HUDEP-2 (cell line): ENCODE data around the gene PET100.

ENCODE experiments used
- DNase-seq, 76 experiments: peaks; one replicate each; lab custom pipeline; 2025; ENCODE audit not compliant: unreplicated experiment in 76 of 76; lab: John Stamatoyannopoulos, UW

The PET100 gene

DNA sequence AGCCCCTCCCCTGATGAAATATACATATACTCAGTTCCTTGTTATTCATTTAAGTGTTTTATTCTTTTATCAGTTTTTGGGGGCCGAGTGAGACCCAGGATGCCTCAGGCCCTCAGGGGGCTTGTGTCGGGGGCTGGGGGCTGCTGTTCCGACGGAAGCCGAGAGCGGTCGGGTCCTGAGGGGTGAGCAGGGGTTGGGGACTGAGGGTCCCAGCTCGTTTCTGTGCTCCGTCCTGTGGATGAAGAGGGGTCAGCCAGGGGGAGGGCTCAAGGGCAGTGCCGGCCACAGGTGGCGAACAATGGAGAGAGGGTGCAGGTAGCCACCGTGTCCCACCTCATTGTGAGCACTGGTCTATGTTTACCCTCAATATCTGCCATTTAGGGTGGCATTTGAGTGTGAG lies 2.0 kb downstream of the PET100 start:
- no peak for DNase-seq

DNA sequence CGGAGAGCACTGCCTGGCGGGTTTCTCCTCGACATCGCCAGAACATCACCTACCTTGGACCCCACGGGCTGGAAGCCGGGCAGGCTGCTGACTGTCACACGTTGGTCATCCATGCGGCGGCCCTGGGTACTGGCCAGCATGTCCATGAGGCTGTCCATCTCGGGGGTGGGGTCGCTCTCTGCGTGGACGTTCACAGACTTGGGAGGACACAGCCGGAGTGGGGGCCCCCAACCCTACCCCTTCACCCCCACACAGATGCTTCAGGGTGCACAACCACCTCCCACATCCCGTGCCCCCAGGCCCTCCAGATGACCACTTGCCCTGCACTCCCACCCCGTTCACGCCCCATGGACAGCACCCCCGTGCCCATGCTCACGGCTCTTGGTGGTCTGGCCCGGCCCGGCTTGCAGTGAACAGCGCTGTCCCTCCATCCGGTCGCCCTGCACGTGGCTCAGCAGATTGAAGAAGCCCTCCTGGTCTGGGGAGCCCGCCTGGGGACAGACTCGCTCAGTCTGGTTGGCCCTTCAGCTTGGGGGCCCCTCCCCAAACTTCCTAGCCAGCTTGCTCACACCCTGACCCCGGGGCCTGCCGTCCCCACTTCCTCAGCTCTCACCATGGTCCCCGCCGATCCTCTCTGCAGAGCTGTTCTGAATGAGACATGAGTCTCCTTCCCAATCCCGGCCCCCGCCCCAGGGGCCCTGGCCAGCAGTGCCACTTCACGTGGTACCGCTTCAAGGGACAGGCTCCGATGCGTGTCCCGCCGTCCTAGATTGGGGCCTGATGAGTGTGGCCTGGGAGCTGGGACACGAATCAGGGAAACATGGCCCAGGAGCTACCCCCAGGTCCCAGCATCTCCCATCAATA lies 3.0 kb downstream of the PET100 start:
- DNase-seq, result no peak

DNA sequence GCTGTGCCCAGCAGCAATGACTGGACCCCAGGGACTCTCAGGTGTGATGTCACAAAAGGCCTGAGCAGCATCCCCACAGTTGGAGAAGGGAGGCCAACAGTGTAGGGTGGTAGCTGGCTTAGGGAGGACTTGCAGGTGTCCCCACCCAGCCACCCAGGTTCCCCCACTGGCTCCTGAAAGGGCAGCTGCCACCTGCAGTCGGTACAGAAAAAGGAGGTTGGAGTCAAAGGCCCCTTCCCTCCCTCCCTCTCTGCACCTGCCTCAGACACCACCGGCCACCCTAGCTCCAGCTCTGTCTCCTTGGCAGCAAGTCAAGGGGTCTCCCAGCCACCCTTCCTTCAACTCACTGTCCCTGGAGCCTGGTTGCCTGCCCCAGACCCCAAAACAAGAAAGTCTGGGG lies 4.1 kb downstream of the PET100 start, which contains the start of gene PCP2:
PCP2 (minus strand) TSS at position 22 of the 400 bp plus-strand sequence. CDS start 262 bp downstream, outside the sequence.
- no peak for DNase-seq

DNA sequence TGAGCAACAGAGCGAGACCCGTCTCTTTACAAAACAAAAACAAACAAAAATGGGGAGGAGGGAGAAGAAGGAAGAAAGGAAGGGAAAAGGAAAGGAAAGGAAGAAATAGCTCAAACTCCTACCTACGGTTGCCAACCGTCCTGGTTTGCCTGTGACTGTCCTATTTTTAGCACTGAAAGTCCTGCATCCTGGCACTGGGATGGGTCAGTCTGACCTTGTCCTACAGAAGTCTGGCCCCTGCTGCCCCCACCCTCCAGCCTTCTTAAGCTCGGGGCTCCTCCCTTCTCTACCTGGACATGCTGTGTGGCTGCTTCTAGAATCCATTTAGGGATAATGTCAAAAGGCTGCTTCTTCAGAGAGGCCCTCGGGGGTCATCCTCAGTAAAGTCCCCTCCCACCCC lies 6.1 kb downstream of the PET100 start:
- no peak for DNase-seq

DNA sequence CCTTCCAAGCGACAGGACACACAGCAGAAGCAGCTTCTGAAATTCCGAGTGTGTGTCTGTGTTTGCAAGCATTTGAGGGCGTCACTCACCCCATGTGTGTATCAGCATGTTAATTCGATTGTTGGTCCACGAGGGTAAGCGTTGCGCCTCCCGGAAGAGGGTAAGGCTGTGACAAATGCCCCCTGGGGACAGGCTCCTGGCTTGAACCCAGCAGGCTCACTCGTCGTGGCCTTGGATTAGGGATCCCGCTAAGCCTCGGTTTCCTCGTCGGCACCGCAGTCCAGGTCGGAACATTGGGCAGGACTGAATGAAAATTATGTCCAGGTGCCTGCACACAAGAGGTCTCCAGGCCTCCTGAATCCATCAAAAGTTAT lies 6.7 kb downstream of the PET100 start:
- DNase-seq, result no peak

DNA sequence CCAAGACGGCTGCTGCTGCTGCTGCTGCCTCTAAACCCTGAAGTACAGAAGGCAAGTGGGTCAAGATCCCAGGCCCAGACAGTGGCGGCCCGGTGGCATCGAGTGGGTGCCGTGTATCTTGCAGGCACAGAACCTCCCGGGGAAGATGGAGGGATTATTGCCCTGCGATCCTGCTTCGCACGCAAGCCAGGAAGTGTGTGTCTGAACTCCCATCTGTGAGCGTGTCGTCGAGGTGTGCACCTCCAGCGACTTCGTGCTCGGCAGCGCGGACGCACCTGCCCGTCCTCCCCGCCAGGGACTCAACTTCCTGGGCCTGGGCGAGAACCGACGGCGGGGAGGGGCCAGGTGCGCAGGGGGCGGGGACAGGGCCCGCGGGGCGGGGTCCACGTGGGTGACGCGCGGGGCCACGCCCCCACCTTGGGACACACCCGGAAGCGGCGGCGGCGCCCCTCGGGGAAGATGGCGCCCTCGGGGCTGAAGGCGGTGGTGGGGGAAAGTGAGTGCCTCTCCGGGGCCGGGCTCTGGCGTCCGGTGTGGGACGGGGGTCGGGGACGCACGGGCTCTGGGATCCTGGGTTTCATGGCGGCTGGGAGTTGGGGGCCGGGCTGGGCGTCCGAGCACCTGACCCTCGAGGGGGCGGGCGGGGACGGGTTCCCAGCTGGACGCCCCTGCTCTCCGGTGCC lies 7.2 kb downstream of the PET100 start, which contains the start of gene STXBP2:
STXBP2 (plus strand) TSS at position 420 of the 683 bp plus-strand sequence; CDS start at position 460, 40 bp downstream.
- peak in 71 of 76 experiments; percentile 21 to 89 (median 75) for DNase-seq

DNA sequence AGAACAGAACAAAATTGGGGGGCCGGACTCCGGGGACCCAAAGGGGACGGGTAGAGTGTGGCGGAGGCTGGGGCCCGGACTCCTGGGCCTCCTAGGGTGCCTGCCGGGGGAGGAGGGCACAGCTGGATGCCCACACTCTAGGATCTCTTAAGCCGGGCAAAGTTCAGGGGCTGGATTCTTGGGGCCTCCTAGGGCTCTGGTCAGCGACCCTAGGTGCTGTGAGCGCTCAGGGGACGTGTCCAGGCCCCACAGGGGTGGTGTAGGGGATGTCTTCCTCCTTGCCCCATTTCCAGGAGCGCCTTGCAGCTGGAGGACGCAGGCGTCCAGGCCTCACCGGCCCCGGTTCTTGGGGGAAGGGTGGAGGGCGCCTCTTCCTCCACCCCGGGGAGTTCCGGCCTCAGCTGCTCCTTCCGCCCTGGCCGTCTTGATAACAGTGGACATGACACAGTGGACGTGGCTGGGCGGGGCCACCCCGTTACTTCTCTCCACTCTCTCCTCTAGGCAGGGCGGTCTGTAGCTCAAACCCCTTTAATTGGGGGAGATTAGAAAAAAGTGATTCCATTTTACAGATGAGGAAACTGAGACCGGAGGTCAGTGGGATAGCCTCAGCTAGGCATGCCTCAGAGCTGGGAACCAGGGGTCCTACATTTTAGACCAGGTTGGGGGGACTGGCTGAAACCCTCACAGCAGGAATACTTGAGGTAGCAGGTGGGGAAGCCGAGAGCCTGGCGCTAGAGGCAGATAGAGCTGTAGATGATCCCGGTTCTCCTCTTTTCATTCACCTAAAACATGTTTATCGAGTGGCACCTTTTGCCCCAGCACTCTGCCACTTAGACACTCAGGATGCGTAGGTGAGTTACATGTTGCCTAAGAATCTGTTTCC lies 8.0 kb downstream of the PET100 start:
- peak in 37 of 76 experiments; percentile 9 to 88 (median 36) for DNase-seq

DNA sequence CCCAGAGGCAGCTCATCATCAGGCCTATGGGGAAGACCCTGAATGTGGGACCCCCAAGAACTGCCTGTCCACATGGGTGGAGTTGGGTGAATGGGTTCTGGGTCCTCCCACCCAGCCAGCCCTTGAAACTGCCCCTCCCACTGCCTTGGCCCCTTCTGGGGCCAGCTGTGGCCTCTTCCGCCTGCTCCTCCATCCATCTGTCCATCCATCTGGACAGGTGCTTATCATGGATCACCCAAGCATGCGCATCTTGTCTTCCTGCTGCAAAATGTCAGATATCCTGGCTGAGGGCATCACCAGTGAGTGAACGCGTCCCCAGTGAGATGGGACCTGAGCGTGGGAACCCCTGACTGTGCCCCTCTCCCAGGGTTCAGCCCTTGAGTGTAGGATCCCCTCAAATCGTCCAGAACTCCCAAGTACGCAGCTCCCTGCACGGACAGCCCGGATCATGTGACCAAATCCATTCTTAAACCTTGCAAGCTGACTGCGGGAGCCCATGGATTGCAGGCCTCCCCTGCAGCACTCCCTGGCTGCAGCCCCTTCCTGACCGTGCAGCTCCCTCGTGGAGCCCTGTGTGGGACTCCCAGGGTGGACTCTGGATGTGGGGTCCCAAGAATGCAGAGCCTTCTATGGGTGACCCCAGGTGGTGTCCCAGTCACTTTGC lies 9.3 kb downstream of the PET100 start:
- DNase-seq, result no peak

DNA sequence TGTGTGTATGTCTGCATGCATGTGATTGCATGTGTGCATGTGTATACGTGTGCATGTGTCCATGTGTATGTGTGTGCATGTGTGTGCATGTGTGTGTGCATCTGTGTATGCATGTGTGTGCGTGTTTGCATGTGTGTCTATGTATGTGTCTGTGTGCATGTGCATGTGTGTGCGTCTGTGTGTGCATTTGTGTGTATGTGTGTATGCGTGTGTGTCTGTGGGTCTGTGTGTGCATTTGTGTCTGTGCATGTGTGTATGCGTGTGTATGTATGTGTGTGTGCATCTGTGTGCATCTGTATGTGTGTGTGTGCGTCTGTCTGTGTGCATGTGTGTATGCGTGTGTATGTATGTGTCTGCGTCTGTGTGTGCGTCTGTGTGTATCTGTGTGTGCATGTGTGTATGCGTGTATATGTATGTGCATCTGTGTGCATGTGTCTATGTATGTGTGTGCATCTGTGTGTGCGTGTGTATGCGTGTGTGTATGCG lies 10.3 kb downstream of the PET100 start:
- no peak for DNase-seq

DNA sequence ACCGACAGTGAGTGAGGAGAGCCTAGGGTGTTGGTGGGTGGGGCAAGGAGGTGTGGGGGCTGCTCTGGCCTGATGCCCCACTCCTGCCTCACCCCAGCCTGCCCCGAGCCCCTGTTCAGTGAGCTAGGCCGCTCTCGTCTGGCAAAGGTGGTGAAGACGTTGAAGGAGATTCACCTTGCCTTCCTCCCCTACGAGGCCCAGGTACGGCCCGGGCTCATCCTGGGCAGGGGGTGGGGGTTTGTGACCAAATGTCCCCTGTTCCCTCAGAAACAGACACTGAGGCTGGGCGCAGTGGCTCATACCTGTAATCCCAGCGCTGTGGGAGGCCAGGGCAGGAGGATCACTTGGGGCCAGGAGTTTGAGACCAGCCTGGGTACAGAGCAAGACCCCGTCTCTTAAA lies 11.2 kb downstream of the PET100 start:
- no peak for DNase-seq

DNA sequence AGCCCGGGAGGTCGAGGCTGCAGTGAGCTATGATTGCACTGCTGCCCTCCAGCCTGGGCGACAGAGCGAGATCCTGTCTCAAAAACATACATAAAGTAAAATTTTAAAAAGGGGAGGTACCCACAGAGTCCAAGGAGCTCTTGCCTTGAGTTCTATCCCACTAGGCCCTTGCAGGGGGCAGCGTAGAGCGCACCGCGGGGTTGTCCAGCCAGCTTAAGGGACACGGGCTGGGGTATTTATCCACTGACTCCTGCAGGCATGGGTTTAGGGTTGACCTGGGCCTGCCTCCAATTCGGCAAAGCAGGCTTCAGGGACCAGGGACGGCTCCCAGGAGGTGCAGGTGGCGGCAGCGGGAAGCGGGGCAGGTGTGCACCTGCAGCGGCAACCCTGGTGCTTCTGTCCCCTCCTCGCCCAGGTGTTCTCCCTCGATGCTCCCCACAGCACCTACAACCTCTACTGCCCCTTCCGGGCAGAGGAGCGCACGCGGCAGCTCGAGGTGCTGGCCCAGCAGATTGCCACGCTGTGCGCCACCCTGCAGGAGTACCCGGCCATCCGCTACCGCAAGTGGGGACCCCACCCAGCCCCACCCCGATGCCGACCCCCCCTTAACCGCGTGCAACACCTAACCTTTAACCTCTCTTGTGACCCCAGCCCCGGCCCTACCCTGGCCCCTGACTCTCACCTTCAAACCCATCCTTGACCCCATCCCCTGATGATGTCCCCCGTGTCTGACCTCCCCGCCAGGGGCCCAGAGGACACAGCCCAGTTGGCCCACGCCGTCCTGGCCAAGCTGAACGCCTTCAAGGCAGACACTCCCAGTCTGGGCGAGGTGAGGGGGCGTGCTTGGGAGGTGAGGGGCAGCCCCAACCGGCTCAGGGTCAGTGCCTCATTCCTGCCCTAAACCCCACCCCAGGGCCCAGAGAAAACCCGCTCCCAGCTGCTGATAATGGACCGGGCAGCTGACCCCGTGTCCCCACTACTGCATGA lies 12.0 kb downstream of the PET100 start:
- DNase-seq, result peak in 3 of 76 experiments; percentile 15 to 39 (median 17)

DNA sequence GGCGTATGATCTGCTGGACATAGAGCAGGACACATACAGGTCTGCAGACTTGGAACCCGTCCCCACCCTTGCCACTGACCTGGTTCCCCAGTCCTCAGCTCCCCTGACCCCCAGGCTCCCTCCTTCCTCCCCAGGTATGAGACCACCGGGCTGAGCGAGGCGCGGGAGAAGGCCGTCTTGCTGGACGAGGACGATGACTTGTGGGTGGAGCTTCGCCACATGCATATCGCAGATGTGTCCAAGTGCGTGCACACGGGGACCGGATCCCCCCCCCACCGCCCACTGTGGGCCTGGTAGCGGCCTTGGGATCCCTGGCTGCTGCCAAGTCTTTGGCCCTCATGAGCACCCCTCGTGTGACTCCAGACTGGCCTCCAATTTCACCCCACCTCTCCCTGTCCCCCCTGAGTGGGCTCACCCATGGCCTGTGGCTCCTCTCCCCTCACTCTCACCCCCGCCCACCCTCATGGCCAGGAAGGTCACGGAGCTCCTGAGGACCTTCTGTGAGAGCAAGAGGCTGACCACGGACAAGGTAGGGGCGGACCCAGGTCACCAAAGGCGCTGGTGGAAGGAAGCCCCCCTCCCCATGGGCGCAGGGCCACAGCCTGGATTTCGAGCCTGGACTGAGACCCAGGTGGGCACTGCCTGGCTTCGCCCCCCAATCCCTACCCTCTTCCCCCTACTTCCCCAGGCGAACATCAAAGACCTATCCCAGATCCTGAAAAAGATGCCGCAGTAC lies 12.9 kb downstream of the PET100 start:
- DNase-seq, result no peak

DNA sequence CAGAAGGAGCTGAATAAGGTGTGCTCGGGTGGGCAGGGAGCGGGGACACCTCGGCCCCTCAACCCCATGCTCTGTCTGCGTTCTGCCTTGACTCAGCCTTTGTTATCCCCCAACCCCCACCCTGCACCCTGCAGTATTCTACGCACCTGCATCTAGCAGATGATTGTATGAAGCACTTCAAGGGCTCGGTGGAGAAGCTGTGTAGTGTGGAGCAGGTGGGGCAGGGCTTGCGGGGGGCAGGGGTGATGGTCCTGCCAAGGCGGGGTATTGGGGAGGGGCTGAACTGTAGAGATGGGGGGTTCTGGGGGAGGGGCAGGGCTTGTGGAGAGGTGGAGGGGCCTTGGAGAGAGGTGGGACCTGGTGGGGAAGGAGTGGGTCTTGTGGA lies 13.4 kb downstream of the PET100 start:
- DNase-seq, result no peak

DNA sequence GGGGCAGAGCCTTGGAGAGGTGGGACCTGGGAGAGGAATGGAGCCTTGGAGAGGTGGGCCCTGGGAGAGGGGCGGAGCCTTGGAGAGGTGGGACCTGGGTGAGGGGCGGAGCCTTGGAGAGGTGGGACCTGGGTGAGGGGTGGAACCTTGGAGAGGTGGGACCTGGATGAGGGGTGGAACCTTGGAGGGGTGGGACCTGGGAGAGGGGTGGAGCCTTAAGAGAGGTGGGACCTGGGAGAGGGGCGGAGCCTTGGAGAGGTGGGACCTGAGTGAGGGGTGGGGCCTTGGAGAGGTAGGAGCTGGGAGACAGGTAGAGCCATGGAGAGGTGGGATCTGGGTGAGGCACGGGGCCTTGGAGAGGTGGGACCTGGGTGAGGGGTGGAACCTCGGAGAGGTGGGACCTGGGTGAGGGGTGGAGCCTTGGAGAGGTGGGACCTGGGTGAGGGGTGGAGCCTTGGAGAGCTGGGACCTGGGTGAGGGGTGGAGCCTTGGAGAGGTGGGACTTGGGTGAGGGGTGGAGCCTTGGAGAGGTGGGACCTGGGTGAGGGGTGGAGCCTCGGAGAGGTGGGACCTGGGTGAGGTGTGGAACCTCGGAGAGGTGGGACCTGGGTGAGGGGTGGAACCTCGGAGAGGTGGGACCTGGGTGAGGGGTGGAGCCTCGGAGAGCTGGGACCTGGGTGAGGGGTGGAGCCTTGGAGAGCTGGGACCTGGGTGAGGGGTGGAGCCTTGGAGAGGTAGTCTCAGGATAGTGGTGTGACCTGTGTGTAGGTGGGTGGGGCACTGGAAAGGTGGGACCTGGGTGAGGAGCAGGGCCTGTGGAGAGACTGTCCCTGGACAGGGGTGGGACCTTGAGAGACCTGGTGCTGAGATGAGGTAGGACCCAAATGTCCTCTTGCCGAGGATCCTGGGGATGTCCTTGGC lies 14.3 kb downstream of the PET100 start:
- DNase-seq, result peak in 52 of 76 experiments; percentile 13 to 75 (median 46)

DNA sequence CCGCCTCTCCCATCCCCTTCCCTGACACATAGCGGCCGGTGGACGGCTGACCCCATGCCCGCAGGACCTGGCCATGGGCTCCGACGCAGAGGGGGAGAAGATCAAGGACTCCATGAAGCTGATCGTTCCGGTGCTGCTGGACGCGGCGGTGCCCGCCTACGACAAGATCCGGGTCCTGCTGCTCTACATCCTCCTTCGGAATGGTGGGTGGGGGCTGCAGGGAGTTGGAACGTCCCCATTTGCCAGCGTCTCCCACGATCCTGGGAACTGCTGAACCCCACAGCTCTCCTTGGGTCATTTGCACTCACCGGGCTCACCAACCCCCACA lies 14.9 kb downstream of the PET100 start:
- DNase-seq, result no peak

DNA sequence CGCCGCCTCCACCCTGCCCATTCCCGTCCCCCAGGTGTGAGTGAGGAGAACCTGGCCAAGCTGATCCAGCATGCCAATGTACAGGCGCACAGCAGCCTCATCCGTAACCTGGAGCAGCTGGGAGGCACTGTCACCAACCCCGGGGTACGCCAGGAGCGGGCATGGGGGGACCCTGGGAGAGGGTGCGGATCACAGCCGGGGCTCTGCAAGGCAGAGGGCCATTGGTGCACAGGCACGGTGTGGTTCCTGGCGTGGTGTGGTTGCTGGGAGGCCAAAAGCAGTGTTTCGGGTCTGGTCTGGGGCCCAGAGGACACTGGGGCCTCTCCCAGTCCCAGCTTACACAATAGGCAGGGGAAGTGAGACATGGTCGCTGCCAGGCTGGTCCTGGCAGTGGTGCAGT lies 15.6 kb downstream of the PET100 start:
- no peak for DNase-seq

DNA sequence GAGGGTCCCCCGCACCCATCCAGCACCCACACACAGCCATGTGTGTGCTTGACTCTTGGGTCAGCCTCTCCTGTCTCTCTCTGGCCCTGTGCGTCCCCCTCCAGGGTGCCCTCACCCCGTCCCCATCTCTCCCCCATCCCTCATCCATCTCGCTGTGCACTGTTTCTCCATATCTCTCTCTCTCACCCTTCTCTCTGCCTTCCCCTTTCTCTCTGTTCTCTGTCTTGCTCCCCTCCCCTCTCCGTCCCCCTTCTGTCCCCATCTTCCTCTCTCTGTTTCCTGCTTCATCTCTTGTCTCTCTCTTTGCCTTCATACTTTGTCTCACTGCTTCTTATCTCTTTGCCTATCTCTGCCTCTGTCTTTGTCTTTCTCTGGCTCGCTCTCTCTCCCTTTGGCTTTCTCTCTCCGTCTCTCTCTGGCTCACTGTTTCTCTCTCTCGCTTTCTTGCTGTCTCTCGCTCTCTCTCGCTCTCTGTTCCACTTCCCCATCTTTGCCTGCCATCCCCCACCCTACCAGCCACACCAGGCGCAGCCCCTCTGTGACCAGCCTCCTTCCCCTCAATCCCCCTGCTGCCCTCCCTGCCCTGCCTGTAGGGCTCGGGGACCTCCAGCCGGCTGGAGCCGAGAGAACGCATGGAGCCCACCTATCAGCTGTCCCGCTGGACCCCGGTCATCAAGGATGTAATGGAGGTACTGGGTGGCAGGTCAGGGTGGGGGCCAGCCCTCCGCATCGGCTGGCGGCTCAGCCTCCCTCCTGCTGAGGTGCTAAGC lies 16.2 kb downstream of the PET100 start:
- no peak for DNase-seq
